ENCODE results near the gene CCL27.

The CCL27 gene

GRCh38 chr9:34624475-34625185 is 37.8 kb downstream of the CCL27 start:
- no peak for DNase-seq

- DNase-seq: no peak
Observed at GRCh38 chr9:34623374-34624235, 38.9 kb downstream of the CCL27 start.

DNA sequence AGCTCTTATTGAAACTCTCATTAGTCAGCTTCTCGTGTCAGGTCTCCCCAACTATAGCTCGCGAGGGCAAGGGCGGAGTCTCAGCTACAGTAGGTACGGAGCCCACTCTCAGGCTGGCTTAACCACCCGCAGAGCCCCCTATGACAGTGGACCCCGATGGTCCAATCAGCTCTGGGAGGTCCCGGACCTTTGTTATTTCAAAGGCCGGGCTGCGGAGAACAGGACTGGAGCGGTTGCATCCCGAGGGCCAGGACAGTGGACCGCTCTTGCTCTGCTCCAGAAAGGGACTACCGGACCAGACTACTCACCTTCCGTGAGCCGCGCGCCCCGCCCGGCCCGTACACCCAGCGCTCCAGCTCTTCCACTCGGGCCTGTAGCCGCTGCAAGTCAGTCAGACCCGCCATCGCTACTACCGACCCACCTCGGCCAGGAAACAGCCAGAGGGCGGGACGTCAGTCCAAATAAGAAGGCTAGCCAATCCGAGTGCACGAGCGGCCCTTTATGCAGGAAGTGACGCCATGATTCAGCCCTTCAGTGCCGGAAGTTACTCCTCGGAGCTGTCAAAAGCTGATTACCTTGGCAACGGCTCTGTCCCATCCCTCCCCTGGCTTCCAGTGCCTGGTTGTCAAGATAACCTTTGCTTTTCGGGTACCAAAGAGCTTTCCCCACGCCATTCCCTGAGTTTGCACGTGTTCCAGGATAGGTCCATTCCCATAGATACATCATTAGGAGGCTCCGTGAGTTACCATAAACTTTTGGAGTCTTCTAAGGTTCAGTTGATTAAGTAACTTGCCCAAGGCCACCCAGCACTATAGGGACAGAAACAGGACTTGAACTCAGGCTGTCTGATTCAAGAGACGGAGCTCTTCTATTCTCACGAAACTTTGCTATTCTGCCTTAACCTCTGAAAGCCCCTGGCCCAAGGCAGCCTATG is 42.1 kb downstream of the CCL27 start, which contains the start of gene DCTN3:
Gene DCTN3, minus strand, starts transcription at position 435 of the 934 bp plus-strand sequence. Its CDS starts 31 bp downstream, at position 404.
- DNase-seq: peak; percentile 99

- DNase-seq: no peak
Observed at GRCh38 chr9:34615132-34615531, 47.3 kb downstream of the CCL27 start.

- peak; percentile 94 for DNase-seq
Observed at GRCh38 chr9:34612788-34613390, 49.6 kb downstream of the CCL27 start.
